RWPE2 (cell line): Measurements from ENCODE around the gene EDNRA.

Source experiments
- ATAC-seq: fragments of 200-7000 bp; cut with Tn5 transposase; 3 replicates; pipeline ENCODE4 v1.9.1; 2021; ENCODE audit warnings: low read depth
- DNase-seq: peaks from one replicate; pipeline ENCODE4 v3.0.0-alpha.2; 2020; ENCODE audit warnings: low spot score
- H3K27ac ChIP-seq: fragments of 450-650 bp; 2 replicates; pipeline ENCODE4 v1.5.1; 2017; ENCODE audit warnings: mild to moderate bottlenecking; ENCODE audit not compliant: poor library complexity, severe bottlenecking
- H3K27me3 ChIP-seq: fragments of 250-450 bp; sonication (Bioruptor Pico); 2 replicates; pipeline ENCODE4 v1.5.1; 2021; ENCODE audit warnings: mild to moderate bottlenecking, moderate library complexity; ENCODE audit not compliant: insufficient read depth, poor library complexity, severe bottlenecking
- H3K36me3 ChIP-seq: fragments of 250-450 bp; sonication (Bioruptor Pico); 2 replicates; pipeline ENCODE4 v1.5.1; 2020; ENCODE audit warnings: low read depth, mild to moderate bottlenecking, moderate library complexity
- H3K4me1 ChIP-seq: fragments of 250-450 bp; sonication (Bioruptor Pico); 2 replicates; pipeline ENCODE4 v1.5.1; 2021; ENCODE audit warnings: mild to moderate bottlenecking, moderate library complexity; ENCODE audit not compliant: insufficient read depth, poor library complexity, severe bottlenecking
- H3K4me3 ChIP-seq: fragments of 250-450 bp; sonication (Bioruptor Pico); 2 replicates; pipeline ENCODE4 v1.5.1; 2021; ENCODE audit warnings: mild to moderate bottlenecking, moderate library complexity; ENCODE audit not compliant: severe bottlenecking
- H3K9me3 ChIP-seq: fragments of 250-450 bp; sonication (Bioruptor Pico); 2 replicates; pipeline ENCODE4 v1.5.1; 2021; ENCODE audit warnings: mild to moderate bottlenecking, moderate library complexity; ENCODE audit not compliant: severe bottlenecking
- TF ChIP-seq, protein P1 (sequence below): fragments of 450-650 bp; IDR thresholded peaks from one replicate; pipeline ENCODE4 v1.5.1; 2017; ENCODE audit warnings: mild to moderate bottlenecking, moderate library complexity; ENCODE audit not compliant: poor library complexity, severe bottlenecking

Gene EDNRA

GRCh38 chr4:147547314-147548056 is 66.6 kb downstream of the EDNRA start:
- Histone ChIP-seq H3K27me3 (no peaks in the 10 kb centered on the region), H3K27ac (peak overlapping the region; percentile 43), H3K9me3 (no peaks in the 10 kb centered on the region), H3K4me3 (no peak overlapping the region), H3K4me1 (peaks cover 24% of the 10 kb centered on the region), H3K36me3 (no peaks in the 10 kb centered on the region)
- no peak for DNase-seq
- TF ChIP-seq, protein P1, sequence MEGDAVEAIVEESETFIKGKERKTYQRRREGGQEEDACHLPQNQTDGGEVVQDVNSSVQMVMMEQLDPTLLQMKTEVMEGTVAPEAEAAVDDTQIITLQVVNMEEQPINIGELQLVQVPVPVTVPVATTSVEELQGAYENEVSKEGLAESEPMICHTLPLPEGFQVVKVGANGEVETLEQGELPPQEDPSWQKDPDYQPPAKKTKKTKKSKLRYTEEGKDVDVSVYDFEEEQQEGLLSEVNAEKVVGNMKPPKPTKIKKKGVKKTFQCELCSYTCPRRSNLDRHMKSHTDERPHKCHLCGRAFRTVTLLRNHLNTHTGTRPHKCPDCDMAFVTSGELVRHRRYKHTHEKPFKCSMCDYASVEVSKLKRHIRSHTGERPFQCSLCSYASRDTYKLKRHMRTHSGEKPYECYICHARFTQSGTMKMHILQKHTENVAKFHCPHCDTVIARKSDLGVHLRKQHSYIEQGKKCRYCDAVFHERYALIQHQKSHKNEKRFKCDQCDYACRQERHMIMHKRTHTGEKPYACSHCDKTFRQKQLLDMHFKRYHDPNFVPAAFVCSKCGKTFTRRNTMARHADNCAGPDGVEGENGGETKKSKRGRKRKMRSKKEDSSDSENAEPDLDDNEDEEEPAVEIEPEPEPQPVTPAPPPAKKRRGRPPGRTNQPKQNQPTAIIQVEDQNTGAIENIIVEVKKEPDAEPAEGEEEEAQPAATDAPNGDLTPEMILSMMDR, result no peak
- peak; percentile 27; the same call in 1 of the 3 replicates for ATAC-seq

DNA sequence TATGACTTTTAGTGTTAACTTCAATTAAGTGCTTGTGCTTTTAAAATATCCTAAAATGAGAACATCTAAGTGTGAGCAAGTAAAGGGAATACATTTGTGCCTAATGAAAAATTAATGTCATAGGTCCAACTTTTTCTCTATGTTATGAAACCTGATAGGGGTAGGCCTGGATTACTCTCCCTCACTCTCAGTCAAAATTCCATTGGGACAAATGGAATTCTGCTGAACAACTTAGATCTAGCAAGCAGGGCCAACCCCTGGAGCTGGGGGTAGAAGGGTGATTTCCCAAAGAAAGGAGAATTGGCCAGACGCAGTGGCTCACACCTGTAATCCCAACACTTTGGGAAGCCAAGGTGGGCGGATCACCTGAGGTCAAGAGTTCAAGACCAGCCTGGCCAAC is 67.4 kb downstream of the EDNRA start:
- no peak overlapping the region for H3K4me3 ChIP-seq
- no peaks in the 10 kb centered on the region for H3K27me3 ChIP-seq
- DNase-seq (no peak), ATAC-seq (no peak)
- peaks cover 17% of the 10 kb centered on the region for H3K4me1 ChIP-seq
- H3K9me3 ChIP-seq, result no peaks in the 10 kb centered on the region
- TF ChIP-seq, protein P1, result no peak
- no peak overlapping the region for H3K27ac ChIP-seq
- no peaks in the 10 kb centered on the region for H3K36me3 ChIP-seq

DNA sequence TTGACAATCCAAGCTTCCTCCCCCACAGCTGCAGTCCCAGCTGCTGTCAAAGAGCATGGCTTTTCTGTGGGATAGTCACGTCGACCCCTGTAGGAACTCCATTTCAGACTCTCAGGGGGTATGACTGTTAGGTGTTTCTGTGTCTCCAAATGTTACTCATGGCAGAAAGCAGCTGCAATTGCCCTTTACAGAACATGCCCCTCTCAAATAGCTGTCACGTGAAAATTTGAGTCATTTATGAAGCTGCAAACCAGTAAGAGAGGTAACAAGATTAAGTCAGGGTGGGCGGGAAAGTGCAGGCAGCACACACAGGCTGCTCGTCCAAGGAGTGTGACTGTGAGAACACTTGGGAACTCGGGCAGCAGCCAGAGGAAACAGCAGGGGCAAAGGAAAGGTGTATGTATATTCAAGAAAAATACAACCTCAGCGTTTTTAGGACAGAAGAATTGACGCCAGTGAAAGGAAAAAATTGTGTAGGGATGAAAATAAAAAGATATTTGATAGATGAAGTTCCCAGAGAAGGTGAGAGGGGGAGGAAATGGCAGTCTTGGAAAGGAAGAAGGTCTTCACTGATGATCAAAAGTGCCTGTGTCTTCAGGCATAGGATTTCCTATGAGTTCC is 69.8 kb downstream of the EDNRA start:
- Histone ChIP-seq H3K27ac (no peak overlapping the region), H3K9me3 (no peaks in the 10 kb centered on the region), H3K4me3 (no peak overlapping the region), H3K27me3 (no peaks in the 10 kb centered on the region), H3K36me3 (no peaks in the 10 kb centered on the region), H3K4me1 (peaks cover 16% of the 10 kb centered on the region)
- TF ChIP-seq, protein P1, result no peak
- ATAC-seq (no peak), DNase-seq (no peak)

DNA sequence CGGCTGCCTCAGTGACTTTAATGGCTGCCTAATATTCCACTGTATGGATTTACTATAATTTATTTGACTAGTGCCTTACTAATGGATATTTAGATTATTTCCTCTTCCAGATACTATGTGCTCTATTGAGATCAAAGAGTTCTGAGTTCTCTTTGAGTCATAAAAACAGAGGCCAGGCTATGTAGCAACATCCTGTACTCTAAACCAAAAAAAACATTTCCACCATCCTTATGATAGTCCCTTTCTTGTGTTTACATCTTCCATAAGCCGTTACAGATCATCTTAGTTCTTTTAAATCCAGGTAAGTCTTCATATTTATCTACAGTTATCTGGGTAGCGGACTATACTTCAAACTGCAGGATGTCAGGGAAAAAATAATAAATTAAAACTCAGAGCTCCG is 79.7 kb downstream of the EDNRA start:
- Histone ChIP-seq H3K36me3 (no peaks in the 10 kb centered on the region), H3K9me3 (no peaks in the 10 kb centered on the region), H3K27ac (no peak overlapping the region), H3K4me1 (peaks cover 7% of the 10 kb centered on the region), H3K4me3 (no peak overlapping the region), H3K27me3 (no peaks in the 10 kb centered on the region)
- DNase-seq (no peak), ATAC-seq (peak; percentile 81)
- TF ChIP-seq, protein P1, result no peak

DNA sequence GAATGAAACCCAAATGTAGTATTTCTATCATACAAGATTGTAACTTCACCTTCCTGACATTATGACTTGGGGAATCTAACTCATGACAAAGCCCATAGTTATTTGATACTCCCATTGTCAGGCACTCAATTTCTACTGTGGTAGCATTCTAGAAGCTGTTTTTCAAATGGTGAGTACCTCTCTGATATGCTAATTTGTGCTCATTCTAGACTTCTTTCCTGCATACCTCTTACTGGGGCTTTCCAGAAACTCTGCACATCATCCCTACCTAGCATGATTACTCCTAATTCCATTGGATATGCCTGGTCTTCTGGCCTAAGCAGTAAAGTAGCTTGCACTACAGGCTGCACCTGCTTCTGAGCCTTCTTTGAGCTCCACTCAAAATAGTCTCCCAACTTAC is 85.9 kb downstream of the EDNRA start:
- no peak for DNase-seq
- no peaks in the 10 kb centered on the region for H3K9me3 ChIP-seq
- H3K27ac ChIP-seq, result no peak overlapping the region
- ATAC-seq, result no peak
- H3K36me3 ChIP-seq, result no peaks in the 10 kb centered on the region
- no peaks in the 10 kb centered on the region for H3K27me3 ChIP-seq
- H3K4me1 ChIP-seq, result peaks cover 9% of the 10 kb centered on the region
- TF ChIP-seq, protein P1, result no peak
- H3K4me3 ChIP-seq, result no peak overlapping the region
